NCI-H1092 (cell line): Measurements from ENCODE around the gene HADHB.
A peak's percentile ranks its signal among the peaks of the same experiment; 100 is the strongest.

Source experiments
- DNase-seq: peaks from one replicate; lab custom pipeline; 2025; lab: John Stamatoyannopoulos, UW

HADHB gene

GRCh38 chr2:26244309-26245230 is at the start of gene HADHB, which contains the start of gene HADHA:
HADHB (plus strand) TSS chr2:26244939; CDS start chr2:26254255, 9,316 bp downstream.
HADHA (minus strand) TSS chr2:26244632; CDS start chr2:26244596, 36 bp downstream.
- peak; percentile 76 for DNase-seq

GRCh38 chr2:26195040-26195984 is 49.4 kb upstream of the HADHB start:
- no peak for DNase-seq

GRCh38 chr2:26196683-26197418 is 47.9 kb upstream of the HADHB start:
- no peak for DNase-seq

- DNase-seq = no peak
These were observed 47.2 kb upstream of the HADHB start for GRCh38 chr2:26197516-26197915.

GRCh38 chr2:26202981-26203490 is 41.7 kb upstream of the HADHB start:
- DNase-seq = no peak

GRCh38 chr2:26203906-26204305 is 40.8 kb upstream of the HADHB start:
- DNase-seq = no peak

GRCh38 chr2:26212011-26212410 is 32.7 kb upstream of the HADHB start:
- DNase-seq = no peak

GRCh38 chr2:26214759-26215158 is 30.0 kb upstream of the HADHB start:
- DNase-seq = no peak

GRCh38 chr2:26215833-26216232 is 28.9 kb upstream of the HADHB start:
- DNase-seq = no peak

- peak; percentile 3 for DNase-seq
These were observed 28.2 kb upstream of the HADHB start for GRCh38 chr2:26216587-26216986.

GRCh38 chr2:26217720-26218119 is 27.0 kb upstream of the HADHB start:
- DNase-seq = no peak

GRCh38 chr2:26223018-26223417 is 21.7 kb upstream of the HADHB start:
- DNase-seq = no peak

- DNase-seq = no peak
These were observed 20.6 kb upstream of the HADHB start for GRCh38 chr2:26224095-26224494.

- DNase-seq = no peak
These were observed 15.1 kb upstream of the HADHB start for GRCh38 chr2:26229595-26229994.

- no peak for DNase-seq
These were observed 13.9 kb upstream of the HADHB start for GRCh38 chr2:26230806-26231205.

GRCh38 chr2:26235089-26235488 is 9.7 kb upstream of the HADHB start:
- no peak for DNase-seq

GRCh38 chr2:26237868-26238267 is 6.9 kb upstream of the HADHB start:
- DNase-seq = no peak

GRCh38 chr2:26238311-26238958 is 6.3 kb upstream of the HADHB start:
- DNase-seq = no peak

- DNase-seq = no peak
These were observed 2.8 kb upstream of the HADHB start for GRCh38 chr2:26241928-26242436.

GRCh38 chr2:26243470-26244308 is 1.1 kb upstream of the HADHB start:
- no peak for DNase-seq
